Measurements from ENCODE around the gene NOSTRIN.
A peak's percentile ranks its signal among the peaks of the same experiment; 100 is the strongest.

DNA sequence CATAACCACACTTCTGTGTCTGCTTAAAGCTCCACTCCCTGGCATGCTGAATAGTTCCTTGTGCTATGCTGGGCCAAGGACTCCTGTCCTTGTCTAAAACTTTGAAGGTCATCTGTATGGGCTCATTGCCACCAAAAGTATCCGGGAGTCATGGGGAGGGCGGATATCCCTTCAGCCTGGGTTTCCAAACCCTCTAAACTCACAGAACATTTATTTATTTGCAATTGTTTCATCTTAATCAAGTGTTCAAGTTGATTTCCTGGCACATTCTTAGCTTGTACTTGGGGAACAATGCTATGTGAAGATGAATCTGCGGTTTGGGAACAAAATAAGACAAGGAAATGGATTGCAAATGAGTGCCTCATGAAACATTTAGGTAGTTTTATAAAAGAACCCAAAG lies 1.8 kb downstream of the NOSTRIN start:
- no peak for TF ChIP-seq TAF1 (conservative IDR thresholded peaks at IDR 0.05)
- TF ChIP-seq, protein P1, sequence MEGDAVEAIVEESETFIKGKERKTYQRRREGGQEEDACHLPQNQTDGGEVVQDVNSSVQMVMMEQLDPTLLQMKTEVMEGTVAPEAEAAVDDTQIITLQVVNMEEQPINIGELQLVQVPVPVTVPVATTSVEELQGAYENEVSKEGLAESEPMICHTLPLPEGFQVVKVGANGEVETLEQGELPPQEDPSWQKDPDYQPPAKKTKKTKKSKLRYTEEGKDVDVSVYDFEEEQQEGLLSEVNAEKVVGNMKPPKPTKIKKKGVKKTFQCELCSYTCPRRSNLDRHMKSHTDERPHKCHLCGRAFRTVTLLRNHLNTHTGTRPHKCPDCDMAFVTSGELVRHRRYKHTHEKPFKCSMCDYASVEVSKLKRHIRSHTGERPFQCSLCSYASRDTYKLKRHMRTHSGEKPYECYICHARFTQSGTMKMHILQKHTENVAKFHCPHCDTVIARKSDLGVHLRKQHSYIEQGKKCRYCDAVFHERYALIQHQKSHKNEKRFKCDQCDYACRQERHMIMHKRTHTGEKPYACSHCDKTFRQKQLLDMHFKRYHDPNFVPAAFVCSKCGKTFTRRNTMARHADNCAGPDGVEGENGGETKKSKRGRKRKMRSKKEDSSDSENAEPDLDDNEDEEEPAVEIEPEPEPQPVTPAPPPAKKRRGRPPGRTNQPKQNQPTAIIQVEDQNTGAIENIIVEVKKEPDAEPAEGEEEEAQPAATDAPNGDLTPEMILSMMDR (IDR thresholded peaks at IDR 0.05; ENCODE audit: low read depth, low read length, missing input control): no peak
- no peak for TF ChIP-seq YY1 (IDR thresholded peaks at IDR 0.05)
- TF ChIP-seq, protein P2, sequence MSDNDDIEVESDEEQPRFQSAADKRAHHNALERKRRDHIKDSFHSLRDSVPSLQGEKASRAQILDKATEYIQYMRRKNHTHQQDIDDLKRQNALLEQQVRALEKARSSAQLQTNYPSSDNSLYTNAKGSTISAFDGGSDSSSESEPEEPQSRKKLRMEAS (IDR thresholded peaks at IDR 0.05): no peak
- TF ChIP-seq, protein P3, sequence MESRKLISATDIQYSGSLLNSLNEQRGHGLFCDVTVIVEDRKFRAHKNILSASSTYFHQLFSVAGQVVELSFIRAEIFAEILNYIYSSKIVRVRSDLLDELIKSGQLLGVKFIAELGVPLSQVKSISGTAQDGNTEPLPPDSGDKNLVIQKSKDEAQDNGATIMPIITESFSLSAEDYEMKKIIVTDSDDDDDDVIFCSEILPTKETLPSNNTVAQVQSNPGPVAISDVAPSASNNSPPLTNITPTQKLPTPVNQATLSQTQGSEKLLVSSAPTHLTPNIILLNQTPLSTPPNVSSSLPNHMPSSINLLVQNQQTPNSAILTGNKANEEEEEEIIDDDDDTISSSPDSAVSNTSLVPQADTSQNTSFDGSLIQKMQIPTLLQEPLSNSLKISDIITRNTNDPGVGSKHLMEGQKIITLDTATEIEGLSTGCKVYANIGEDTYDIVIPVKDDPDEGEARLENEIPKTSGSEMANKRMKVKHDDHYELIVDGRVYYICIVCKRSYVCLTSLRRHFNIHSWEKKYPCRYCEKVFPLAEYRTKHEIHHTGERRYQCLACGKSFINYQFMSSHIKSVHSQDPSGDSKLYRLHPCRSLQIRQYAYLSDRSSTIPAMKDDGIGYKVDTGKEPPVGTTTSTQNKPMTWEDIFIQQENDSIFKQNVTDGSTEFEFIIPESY (IDR thresholded peaks at IDR 0.05): no peak
- no peak for TF ChIP-seq HNF4G (IDR thresholded peaks at IDR 0.05)
- peak; percentile 44 for TF ChIP-seq SP1 (IDR thresholded peaks at IDR 0.05)
- TF ChIP-seq, protein P4, sequence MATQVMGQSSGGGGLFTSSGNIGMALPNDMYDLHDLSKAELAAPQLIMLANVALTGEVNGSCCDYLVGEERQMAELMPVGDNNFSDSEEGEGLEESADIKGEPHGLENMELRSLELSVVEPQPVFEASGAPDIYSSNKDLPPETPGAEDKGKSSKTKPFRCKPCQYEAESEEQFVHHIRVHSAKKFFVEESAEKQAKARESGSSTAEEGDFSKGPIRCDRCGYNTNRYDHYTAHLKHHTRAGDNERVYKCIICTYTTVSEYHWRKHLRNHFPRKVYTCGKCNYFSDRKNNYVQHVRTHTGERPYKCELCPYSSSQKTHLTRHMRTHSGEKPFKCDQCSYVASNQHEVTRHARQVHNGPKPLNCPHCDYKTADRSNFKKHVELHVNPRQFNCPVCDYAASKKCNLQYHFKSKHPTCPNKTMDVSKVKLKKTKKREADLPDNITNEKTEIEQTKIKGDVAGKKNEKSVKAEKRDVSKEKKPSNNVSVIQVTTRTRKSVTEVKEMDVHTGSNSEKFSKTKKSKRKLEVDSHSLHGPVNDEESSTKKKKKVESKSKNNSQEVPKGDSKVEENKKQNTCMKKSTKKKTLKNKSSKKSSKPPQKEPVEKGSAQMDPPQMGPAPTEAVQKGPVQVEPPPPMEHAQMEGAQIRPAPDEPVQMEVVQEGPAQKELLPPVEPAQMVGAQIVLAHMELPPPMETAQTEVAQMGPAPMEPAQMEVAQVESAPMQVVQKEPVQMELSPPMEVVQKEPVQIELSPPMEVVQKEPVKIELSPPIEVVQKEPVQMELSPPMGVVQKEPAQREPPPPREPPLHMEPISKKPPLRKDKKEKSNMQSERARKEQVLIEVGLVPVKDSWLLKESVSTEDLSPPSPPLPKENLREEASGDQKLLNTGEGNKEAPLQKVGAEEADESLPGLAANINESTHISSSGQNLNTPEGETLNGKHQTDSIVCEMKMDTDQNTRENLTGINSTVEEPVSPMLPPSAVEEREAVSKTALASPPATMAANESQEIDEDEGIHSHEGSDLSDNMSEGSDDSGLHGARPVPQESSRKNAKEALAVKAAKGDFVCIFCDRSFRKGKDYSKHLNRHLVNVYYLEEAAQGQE (IDR thresholded peaks at IDR 0.05): no peak
- no peak for TF ChIP-seq RXRA (IDR thresholded peaks at IDR 0.05)
- peak in 1 of 2 donors; percentile 26 for TF ChIP-seq RAD21 (IDR thresholded peaks at IDR 0.05)
- no peak for TF ChIP-seq GABPA (IDR thresholded peaks at IDR 0.05 in 1 of 2, conservative IDR thresholded peaks at IDR 0.05 in 1 of 2)

All from liver (tissue), 3 donors.